ENCODE measurements around the gene AKAP11.
A peak's percentile ranks its signal among the peaks of the same experiment; 100 is the strongest.

AKAP11 gene

GRCh38 chr13:42275506-42275905, 3.6 kb downstream of the AKAP11 start:
- DNase-seq = no peak

GRCh38 chr13:42276683-42277082, 4.7 kb downstream of the AKAP11 start:
- DNase-seq = no peak

- DNase-seq = no peak
These were observed 5.8 kb downstream of the AKAP11 start for GRCh38 chr13:42277618-42278276.

GRCh38 chr13:42279080-42279479, 7.1 kb downstream of the AKAP11 start:
- DNase-seq = no peak

DNA sequence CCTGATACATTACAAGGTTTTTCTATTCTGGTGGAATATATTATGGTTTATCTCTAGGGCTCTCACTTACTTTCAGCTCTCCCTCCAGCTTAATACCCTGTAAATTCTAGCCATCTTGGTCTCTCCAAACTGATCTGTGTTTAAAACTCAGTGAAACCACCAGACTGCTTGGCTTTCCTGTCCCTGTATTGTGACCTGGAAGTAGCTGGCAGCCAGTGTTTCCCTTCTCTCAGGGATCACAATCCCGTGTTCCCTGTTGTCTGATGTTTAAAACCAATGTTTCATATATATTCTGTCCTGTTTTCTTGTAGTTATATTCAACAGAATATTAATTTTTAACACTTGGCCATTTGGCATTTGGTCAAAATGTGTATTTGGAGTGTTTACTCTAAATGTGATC, 8.0 kb downstream of the AKAP11 start:
- no peak for DNase-seq

DNA sequence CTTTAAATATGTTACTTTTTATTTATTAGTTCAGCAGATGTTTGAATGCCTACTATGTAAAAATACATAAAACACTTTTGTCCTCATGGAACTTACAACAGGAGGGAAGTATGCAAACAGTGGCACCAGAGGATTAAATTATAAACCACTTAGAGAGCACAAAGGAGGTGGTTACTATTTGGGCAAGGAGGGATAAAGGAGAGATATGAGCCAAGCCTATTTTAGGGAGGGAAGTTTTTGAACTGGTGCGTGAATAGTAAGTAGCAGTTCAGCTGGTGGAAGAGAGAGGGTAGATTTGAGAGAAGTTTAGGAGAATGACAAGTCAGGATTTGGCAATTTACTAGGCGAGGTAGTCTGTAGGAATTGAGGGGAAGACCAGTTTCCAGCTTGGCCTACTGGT, 8.6 kb downstream of the AKAP11 start:
- DNase-seq = no peak

DNA sequence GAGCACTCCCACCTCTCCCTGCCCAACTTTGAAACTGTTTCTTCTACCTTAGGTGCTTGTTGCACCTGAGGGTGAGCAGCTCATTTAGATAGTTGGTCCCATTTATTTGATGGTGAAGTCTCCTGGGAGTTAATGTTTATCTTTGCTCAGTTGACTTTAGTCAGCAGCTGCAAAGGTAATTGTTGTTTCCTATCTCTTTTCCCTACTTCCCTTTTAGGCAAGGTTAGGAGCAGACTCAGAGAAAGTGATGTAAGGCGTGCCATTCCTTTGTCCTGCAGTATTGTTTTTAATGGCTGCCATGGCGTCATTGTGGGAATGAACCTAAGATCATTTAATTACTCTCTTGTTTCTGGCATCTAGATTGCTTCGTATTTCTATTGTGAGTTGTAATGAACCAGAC, 11.6 kb downstream of the AKAP11 start:
- DNase-seq = no peak

GRCh38 chr13:42284068-42284467, 12.1 kb downstream of the AKAP11 start:
- no peak for DNase-seq

DNA sequence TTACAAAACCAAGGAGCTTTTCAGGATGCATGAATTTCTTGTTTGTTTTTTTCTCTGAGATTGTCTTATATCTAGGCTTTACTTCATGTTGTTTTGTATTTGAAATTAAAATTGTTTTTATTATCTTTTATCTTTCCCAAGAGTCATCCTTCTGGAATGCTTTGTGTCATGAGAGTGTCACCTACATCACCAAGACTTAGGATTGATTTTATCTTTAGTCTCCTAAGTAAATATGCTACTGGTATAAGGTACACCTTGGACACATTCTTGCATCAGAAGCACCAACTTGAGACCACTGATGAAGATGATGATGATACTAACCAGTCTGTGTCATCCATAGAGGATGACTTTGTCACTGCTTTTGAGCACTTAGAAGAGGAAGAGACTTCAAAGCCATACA, 26.4 kb downstream of the AKAP11 start:
- no peak for DNase-seq

DNA sequence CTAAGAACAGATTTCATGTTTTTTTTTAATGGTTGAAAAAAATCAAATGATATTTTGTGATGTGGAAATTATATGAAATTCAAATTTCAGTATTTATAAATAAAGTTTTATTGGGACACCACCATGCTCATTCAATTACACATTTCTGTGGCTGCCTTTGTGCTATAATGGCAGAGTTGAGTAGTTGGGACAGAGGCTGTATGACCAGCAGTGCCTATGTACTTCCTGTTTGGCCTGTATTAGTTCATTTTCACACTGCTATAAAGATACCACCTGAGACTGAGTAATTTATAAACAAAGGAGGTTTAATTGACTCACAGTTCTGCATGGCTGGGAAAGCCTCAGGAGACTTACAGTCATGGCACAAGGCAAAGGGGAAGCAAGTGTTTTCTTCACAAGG, 33.6 kb downstream of the AKAP11 start:
- no peak for DNase-seq

- DNase-seq = no peak
These were observed 35.5 kb downstream of the AKAP11 start for GRCh38 chr13:42307461-42307860.

DNA sequence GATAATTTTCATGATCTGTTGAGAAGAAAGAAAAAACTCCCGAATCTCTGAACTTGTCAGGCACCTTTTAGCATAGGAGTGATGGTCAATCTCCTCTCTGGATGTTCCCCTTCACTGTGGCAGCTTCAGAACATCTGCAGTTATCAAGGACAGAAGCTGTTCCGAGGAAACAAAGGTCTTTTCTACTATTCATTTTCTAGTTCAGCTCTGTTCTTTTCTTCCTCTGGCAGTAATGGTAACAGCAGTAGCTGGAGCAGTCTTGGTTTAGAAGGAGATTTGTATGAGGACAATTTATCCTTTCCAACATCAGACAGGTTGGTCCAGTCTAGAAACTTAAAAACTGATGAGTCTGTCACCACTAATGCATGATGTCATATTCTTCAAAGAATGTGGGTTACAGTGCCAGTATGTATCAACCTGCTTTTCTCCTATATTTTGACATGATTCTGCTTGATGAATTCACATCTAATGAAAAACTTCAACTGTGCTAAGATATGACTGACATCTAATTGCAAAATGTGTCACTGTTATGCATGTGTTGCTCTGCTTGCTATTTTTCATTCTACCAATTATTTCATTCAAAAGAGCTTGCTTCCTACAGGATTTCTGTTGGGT, 41.0 kb downstream of the AKAP11 start:
- no peak for DNase-seq

GRCh38 chr13:42318570-42318969, 46.6 kb downstream of the AKAP11 start:
- DNase-seq = no peak

GRCh38 chr13:42320375-42320787, 48.4 kb downstream of the AKAP11 start:
- DNase-seq = no peak

DNA sequence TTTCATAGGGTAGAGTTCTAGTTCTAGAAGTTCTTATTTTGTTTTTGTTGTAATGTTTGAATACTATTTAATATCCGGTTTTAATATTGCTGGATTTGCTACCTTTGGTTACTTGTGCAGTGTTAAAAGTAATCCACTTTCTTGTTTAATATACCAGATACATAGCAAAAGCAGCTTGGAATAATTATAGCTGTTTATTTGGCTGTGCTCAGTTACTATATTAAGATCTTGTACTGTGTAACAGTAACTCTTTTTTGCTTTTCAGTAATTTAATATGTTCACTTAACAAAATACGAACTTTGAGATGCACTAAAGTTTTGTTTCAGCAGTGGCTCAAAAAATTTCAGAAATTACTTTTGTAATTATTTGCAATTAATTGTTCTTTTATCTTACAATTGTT, 50.9 kb downstream of the AKAP11 start:
- DNase-seq = no peak

GRCh38 chr13:42324704-42325103, 52.8 kb downstream of the AKAP11 start:
- no peak for DNase-seq

DNA sequence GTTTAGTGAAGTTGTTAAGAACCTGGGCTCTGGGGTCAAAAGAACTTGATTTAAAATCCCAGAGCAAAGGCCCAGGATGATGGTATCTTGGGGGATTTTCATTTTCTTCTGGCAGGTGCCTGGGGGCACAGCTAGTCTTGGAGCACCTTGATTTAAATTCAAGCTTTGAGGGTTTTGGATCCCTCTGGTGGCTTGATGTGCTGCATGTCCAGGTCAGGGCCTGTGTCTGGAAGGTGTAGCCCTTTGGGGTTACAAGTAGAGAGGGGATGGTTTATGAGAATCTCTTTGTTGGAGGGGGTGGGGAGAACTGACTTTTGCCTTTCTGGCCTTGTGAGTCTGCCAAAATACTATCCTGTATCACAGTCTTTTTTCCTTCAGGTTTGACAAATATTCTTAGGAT, 55.8 kb downstream of the AKAP11 start:
- no peak for DNase-seq

DNA sequence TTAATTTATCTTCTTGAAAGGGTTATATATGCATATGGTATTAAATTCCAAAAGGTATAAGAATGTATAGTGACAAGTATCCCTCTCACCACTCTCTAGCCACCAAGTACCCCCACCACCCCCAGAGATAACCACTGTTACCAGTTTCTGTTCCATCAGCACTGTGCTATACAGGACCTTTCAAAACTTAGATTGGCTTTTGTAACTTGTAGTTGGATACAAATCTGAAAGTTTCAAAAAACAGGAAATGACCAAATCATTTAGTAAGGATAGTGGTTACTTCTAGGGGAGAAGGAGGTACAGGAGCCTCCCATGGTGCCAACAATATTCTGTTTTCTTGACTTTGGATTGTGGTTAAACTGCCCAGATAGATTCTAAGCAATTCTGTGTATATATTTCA, 56.7 kb downstream of the AKAP11 start:
- DNase-seq = no peak

DNA sequence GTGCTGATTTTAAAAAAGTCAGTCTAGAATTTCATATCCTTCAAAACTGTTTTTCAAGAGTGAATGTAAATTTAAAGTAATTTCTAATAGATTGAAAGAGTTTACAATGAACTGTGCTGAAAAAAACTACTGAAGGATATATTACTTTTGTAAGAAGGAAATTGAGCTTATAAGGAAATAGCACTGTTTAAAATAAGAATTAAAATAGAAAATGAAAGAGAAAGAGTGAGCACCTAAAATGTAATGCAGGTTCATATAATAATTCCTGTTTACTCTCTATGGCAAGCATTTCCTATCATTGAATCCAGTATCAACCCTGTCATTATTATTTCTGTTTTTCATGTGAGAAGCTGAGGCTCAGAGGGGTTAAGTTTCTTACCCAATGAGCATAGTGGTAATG, 57.3 kb downstream of the AKAP11 start:
- DNase-seq = no peak

GRCh38 chr13:42331009-42331408, 59.1 kb downstream of the AKAP11 start:
- DNase-seq = no peak

DNA sequence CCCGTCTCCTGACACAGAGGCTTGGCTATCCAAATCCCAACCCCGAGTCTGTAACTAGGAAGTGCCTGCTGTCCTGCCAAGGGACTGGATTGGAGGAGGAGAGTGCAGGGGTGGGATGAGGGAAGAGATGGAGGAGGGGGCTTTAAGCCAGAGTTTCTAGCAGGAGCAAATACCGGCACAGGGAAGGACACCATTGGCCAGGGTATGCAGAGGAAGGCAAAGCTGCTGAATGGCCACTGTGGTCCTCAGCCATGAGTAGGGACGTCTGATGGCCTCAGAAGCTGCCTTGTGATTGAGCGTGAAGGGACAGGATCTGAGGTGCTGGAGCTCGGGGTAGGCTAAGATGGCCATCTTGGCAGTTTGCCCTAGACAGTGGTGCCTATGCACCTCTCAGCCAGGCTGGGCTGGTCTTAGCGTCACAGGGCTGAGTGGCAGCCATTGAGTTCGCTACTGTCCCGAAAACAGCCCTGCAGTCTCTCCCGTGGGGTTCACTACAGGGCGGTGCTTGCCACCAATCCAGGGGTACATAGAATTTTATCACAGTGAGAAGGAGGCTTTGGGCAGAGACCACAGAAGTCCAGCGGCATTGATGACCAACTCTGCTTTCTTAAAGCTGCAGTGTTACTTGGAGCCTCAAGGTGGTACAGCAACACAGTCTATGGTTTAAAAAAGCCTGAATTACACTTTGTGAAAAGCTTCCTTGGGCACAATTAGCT, 61.8 kb downstream of the AKAP11 start:
- DNase-seq = peak; percentile 39

DNA sequence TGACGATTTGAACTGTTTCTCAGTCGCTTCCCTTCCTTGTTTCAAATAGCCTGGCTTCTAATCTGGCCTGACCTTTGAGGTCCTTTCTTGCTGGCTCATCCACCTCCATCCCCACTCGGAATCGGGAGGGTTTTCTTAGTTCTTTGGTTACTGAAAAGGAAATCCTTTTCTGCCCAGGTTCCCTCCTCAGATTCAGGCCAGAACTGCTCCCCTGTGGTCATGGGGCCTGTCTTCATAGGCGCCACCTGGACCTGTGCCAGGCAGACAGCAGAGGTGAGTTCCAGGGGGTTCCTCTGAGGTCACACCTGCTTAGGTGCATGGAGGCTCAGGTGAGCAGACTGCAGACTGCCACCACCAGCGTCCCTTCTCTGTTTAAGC, 62.4 kb downstream of the AKAP11 start:
- peak; percentile 74 for DNase-seq

DNA sequence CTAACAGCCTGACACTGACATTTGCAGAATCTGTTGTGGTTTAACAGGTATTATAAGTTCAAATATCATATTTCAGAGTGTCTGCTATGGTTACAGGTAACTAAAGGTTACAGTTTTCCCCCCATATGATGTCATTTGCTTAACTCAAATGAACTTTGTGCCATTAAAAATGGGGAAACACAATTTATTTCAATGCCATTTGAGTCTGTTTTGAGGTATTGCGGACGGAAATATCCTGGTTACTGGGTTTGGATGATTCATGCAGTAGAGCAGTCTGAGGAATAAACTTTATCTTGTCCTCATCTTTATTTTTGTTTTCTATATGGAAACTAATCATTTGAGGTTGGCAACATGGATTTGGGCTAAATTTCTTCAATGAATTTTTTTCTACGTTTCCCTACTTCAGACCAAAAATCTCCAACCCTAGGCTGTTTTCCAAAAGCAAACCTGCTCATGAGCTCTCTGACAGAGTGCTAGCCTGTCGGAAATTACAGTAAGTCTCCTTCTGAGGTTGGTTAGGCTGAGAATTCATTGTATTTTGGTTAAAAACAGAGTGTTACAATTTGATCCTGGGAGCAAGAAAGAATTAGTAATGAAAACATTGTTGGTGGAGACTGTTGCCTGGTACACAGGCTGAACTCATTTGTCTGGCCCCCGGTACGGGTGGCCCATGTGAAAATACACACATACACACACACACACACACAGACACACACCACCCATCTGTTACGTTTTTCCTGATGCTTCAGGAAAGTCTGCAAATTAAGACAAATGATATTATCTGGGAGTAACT, 66.1 kb downstream of the AKAP11 start:
- peak; percentile 39 for DNase-seq

GRCh38 chr13:42345367-42345766, 73.4 kb downstream of the AKAP11 start:
- DNase-seq = no peak

Measured in NCI-H2171 treated with DMSO at 0.1 percent for 48 hours (cell line).